HG02610 (cell line): ENCODE data around the gene PNCK.

Experiments used
- ATAC-seq: cut with Tn5 transposase; IDR thresholded peaks from one replicate; pipeline ENCODE4 v1.9.1; 2021; ENCODE audit warnings: mild to moderate bottlenecking, moderate library complexity; ENCODE audit not compliant: unreplicated experiment

Gene PNCK

DNA sequence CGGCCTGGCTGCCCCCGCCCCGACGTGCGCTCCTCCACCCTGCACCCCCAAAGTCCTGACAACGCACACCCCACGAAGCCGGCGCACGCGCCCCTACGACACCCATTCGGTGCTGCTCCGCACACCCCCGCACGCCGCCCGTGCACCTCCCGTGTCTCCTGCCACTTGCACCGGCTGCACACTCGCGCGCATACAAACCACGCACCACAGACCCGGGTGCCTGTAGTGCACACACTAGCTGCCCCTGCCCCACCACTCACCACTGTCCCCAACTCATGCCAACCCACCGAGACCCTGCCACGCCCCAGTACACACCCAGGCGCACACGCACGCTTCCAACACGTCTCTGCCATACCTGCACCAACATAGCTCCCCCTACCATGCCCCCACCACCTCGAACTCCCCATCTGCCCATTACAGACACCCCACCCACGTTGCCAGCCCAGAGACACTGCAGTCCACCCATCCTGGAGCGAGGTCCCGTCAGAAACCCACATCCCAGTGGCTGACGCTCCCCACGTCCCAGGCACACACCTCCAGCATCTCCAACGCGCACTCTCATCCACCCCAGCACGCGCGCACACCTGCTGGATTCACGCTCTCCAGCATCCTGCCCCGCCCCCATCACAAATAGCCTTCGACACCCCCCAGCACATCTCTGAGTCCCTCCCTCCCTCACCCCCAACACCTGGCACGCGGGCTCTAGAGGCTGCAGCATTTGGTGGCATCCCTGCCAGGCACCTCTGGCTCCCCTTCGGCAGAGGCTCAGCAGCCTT lies 30.8 kb downstream of the PNCK start:
- no peak for ATAC-seq

DNA sequence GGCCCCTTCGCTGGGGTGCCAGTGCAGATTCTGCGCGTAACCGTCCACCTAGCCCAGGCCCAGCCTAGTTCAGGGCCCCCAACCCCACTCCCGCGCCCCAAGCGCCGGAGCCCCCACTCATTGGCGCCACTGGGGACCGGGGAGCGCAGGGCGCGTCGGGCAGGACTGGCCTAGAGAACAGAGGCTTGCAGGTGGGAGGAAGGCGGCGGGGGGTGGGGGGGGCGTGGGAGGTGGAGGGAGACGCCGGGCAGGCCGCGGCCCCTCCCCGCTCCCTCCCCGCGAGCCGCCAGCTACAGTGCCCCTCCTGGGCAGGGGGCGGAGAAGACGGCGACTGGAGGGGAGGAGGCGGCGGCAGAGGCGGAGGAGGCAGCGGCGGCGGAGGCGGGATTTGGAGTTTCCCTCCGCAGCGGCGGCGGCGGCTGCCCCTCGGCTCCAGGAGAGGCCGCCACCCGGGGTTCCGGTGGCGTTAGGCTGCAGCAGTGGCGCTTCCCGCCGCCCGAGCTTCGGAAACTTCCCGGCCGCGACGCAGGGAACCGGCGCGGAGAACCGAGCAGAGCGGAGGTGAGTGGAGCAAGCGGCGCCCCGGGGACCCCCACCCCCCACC lies 31.5 kb downstream of the PNCK start:
- no peak for ATAC-seq

DNA sequence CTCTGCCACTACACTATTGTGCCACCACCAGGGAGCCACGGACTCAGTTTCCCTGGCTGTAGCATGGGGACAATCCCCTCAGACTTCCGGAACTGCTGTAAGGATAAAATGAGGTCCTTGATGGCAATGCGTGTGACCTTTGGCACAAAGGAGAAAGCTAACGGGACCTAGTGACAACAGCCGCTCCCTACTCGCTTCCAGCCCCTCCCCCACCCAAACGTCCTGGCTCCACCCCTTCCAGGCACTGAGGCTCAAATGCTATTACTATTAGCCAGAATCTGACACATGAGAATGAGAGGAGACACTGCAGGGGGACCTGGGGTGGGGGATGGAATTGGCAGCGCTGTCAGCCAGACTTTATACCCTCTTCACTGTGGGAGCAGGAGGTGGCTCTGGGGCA lies 32.0 kb downstream of the PNCK start:
- ATAC-seq, result no peak

DNA sequence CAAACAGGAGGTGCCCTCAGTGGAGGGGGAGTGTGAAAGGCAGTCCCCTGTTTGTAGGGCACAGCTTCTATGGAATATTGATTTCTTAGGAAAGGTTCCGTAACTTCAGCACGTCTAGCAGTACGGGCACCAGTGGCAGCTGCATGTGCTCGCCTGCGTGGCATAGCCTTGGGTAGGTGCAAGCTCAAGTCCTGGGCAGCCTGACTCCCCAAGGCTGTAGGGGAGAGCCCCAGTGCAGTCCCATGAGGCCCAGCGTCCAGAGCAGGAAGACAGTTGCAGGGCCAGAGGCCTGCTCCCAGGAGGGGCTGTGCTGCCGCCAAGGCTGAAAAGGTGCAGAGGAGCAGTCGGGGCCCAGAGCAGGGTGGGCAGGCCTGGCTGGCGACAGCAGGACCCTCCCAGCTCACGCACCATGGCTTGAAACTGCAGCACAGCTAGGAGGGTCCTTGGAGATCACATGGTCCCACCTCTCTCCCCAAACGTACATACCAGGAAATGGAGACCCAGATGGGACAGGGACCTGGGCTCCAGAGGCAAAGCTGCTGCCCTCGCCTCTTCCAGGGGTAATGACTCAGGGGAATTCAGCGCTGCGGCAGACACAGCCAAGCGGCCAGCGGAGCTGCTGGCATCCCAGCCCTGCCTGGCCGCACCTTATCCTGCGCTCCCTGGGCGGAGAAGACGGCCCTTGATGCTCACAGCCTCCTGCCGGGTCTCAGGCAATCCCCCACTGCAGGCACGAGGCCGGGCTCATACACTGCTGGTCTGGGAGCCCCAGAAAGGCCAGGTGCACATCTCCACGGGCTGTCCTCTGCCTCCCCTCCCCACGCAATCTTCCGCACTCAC lies 32.7 kb downstream of the PNCK start:
- ATAC-seq, result no peak

DNA sequence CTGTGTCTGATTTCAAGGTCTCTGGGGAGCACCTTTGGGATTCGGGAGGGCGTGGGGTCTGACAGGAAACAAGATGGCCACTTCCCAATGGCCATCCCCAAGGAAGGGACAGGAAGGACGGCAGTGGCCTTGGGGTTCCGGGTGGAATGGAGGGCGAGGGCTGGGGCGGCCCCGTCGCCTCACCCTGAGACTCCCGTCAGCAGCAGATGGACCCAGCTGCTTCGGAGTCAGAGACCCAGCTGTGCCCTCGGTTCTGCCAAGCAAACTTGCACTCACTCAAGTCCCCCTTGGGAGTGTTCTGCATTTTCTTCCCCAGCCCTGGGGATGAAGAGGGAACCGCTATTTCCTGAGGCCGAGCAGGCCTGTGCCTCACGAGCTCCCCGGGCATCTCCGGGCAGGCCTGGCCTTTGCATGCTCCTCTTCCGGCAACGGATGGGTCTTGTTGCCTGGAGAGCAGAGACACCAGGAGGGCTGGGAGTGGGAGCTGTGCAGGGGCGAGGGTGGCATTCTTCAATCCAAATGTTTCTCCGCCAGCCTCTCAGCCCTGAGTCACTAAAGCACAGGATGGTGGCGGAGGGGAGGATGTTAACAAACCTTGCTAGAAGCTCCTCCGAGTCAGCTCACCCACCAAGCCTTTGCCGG lies 33.4 kb downstream of the PNCK start:
- ATAC-seq, result no peak

DNA sequence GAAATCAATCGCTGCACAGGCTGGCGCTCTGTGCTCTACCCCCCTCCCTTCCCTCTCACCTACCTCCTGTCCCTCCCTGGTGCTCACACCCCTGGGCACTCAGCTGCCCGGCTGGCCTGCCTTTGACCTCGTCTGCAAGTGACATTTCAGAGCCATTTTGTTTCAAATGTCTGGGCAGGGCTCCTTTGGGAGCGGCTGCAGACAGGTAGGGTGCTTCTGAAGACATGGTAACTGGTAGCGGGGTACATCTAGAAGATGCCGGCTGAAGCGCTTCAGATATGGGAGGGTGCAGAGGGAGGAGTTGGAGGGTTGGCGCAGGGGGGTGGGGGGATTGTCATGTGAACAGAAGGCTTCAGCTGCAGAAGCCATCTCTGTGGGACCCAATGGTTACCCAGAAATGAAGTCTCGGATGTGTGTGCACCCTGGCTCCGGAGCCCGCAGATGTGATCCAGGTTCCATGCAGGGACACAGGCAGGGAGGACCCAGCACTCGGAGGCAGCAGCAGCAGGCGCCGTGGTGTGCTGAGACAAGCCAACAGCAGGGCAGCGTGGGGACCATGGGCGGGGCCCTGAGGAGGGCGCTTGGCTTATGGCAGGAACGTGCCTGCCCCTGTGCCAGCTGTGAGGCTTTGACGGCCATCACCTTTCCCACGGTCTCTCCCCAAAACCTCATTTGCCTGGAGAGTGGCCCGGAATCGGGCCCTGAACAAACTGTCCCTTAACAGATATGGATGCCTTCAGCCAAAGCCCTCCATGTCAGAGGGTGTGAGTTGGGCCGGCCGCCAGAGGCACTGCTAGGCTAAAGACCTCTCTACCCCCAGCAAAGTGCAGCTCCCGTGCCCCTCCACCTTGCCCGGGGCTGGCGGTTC lies 34.2 kb downstream of the PNCK start:
- no peak for ATAC-seq

DNA sequence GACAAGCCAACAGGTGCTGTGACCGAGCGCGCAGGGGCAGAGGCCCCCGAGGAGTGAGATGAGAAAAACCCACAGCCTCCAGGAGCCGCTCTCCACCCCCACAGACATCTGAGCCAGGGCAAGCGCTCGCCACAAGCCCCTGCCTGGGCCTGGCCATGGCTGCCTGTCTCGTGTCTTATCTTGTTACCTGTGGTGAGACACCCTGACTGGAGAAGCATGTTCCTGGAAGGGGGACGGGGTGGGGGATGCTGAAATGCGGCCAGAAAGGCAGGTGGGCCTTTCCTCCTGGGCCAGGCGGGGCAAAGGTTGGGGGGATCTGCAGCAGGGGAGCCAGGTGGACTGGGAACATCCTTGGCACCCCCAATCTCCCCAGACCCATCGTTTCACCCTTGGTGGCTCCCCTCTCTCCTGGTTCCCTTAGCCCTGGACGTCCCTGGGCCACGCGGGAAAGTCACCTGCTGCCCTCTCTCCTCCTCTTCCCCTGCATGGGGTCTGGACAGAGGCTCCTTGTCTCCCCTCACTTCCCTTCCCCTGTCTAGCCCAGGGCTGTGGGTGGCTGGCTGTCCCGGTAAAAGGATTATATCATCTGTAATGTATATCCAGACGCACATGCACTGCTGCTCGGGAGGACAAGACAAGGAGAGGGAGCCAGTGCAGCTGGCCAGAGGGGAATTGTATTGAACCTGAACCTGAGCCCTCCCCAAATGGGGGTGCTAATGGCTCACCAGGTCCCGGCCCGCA lies 35.0 kb downstream of the PNCK start:
- no peak for ATAC-seq

DNA sequence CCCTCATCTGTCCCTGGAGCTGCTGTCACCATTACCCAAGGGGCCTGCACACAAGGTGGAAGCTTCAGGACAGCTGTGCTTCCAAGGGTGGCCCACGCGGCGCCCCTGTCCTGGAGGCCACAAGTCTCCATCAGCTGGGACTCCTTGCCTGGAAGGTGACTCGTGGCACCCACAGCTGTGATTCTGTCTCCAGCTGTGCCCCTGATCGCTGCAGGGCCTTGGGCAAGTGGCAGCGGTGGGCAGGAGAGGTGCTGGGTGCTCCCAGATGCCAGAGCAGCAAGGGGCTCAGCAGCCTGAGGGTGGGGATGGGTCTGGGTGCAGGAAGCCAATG lies 35.6 kb downstream of the PNCK start:
- no peak for ATAC-seq

DNA sequence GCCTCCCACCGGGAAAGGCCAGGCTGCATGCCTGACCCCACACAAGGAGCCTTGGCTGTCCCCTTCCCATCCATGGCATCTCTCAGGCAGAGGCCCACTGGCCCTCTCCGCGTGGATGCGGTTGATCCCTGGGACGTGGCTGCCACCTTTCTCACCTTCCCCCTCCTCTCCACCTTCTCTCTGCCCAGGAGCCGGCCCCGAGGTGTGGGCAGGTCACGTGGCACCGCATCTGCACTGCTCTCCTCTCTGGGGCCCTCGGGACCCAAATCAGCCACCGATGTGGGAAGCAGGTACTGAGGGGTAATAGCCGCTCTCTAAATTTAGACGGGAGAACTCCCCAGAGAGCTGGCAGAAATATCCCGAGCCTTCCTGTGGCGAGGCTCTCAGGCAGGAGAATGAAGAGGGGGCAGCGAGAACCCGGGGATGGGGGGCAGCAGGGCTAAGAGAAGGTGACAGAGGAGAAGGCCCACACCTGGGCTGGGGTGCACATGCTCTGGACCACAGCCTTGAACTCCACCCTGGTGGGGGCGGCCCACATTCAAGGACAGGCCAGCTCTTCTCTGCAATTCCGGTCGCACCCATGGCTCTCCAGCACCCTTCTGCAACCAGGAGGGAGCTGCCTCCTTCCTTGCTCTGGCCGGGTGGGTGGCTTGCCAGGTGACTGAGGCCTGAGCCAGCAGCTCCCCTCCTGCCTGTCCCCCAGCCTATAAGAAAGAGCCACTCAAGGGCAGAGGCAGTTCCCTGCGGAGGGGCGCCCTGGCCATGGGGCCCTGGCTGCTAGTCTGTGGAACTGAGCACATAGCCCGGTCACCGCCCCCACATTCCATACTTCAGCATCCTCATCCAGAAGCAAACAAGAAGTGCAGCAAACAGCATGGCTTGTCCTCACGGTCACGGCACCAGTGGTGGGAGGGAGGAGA lies 36.2 kb downstream of the PNCK start:
- ATAC-seq, result no peak

DNA sequence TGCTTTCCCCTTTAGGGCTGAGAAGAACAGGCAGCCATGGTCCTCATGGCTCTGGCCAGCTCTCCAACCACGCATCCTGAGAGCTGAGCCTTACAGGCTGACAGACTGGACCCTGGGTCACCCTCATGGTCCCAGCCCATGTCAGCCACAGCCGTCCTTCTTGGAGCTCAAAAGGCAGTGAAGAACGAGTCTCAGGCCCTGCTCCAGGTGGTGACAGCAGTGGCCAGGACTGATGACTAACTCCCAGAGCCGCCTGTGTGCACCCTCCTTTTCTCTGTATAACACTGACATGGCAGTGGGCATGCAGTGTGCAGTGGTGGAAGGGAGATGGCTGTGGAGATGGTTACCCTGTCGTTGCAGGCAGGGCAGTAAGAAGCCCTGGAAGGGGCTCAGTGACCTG lies 36.9 kb downstream of the PNCK start:
- no peak for ATAC-seq

DNA sequence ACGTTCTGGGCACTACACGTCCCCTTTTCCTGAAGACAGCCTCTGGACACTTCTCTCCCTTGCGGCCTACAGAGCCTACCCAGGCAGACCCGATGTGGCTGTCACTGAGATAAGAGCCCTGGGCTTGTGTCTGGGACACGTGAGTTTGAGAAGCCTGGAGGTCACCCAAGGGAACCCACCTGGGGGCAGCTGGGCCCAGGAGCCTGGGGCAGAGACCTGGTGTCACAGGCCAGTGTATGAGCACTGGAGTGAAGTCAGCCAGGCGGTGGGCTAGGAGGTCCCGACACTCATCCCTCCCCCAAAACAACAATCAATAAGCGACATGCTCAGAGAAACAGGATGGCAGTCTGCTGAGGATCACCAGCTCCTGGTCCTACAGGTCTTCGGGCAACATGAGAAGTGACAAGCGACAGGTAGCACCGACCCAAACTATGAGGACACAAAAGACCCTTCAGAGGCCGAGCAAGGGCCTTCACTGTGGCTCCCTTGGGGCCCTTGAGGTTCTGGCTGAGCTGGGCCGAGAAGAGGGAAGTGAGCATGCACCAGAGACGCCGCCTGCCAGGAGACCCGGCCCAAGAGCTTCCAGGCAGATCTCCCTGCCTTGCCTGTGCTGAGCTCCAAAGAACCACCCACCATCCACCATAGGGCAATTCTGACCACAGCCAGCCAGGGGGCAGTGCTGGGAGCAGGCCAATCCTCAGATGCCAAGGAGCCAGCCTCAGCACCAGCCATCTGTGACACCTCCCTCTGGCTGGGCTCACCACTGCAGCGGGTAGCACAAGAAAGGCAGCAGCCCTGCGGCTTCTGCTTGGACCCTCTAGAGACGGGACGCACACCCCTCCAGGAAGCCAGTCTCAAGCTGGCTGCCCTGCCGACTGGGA lies 37.6 kb downstream of the PNCK start:
- ATAC-seq, result no peak

DNA sequence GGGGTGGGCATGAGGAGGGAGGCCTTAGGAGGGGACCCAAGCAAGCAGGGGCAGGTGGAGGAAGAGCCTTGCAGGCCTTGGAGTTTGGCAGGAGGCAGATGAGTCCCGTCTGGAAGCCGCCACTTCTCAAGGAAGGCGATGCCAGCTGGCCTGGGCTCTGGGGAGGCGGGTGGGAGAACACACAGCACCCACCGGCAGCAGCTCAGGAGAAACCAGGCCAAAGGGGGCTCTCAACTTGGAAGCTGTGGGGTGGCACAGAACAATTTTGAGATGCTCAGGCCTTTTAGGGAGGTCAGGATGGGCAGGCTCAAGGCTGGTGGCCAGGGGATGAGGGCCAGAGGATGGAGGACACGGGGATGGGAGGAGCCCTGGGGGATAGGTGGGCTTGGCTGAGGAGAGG lies 38.2 kb downstream of the PNCK start:
- ATAC-seq, result no peak

DNA sequence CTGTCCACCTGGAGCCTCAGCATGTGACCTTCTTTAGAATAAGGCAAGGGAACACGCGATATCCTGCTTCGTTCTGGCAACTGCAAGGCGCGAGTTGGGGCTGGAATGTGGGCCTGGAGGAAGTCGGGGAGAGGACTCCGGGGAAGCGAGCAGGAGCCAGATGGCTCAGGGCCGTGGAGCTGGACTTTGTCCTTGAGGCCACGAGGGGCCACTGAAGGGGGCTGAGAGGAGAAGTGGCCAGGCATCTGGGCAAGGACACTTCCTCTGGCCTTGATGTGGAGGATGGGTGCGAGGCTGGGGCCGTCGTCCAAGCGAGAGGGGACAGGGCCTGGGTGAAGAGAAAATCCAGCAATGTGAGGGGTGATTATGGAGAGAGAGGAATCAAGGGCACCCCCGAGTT lies 38.8 kb downstream of the PNCK start:
- no peak for ATAC-seq

DNA sequence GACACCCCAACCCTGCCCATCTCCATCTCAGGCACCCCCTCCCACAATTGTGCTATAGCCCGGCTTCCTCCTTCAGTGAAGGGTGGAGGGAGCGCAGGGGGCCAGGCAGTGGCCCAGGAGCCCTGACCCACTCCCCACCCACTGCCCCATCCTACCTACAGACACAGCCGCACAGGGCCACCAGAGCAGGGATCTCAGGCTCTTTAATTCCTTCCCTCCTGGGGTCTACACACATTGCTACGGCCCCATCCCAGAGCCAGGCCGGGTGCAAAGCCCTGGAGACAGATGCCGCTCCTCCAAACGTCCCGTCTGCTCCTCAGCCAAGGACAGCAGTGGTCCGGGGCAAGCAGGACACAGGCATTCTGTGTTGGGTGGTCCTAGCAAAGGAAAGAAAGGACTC lies 39.4 kb downstream of the PNCK start:
- no peak for ATAC-seq

DNA sequence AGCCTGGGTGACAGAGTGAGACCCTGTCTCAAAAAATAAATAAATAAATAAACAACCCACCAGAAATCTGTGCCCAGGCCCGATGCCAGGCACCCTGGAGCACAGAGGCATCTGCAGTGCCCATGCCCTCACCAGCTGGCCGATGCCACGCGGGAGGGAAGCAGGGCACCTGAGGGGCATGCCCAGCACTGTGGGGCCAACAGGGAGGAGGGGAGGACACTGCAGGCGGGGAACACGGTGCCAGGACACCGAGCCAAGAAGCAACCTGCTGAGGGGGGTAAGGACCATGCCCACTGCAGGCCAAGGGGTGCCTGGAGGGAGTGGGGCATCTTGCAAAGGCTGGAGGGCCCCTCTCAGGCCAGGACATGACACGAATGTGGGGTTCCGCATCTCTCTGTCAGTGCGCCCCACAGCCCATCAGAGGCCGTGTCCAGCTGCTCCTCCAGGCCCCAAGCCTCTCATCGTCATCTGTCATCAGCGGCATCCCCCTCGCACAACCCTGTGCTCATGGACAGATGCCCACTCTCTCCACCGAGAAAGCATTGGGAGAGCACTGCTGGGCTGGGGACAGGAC lies 39.9 kb downstream of the PNCK start:
- ATAC-seq, result no peak

DNA sequence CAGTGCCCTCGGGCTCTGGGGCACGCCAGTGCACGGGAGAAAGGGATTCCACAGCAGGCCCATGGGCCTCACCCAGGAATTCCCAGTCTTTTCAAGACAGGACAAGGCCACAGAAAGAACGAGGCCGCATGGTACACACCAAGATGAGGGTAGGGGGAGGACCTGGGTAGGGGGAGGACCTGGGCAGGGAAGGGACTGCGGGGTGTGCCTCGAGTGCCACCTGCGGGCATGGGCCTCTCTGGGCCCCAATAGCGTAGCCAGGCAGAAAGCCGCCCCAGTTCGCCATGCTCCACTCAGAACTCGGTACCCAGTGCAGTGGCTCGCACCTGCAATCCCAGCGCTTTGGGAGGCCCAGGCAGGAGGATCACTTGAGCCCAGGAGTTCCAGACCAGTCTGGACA lies 40.6 kb downstream of the PNCK start:
- no peak for ATAC-seq

DNA sequence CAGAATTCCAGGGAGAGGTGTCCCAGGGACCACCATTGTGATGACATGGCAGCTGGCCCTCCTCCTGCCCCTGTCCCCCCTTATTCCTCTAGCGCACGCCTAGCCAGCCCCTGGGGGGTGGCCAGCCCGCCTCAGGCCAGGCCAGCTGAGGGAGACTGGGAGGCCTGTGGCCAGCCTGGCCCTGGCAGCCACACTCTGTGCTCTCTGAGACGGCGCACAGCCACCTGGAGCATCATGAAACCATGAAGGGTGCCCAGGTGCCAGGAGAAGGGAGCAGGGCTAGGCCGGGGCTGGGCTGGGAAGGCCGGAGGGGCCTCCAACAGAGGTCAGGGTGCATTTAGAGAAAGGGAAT lies 41.0 kb downstream of the PNCK start:
- ATAC-seq, result no peak
